Pulmonary artery endothelial cell (primary cell): ENCODE measurements around the gene FAM149A. TPM values are rescaled to one million over a fixed set of nuclear protein-coding genes. Genes with fewer than 3 reads are reported as not detected.

Source experiments
- DNase-seq: peaks from one replicate; pipeline ENCODE4 v3.0.0-alpha.2; 2011; ENCODE audit warnings: low read depth, low spot score
- total RNA-seq: library from RNA; depleted of rRNA; stranded (reverse); fragments of >200 nt; gene quantifications from 2 replicates; pipeline ENCODE4 v1.2.3, GENCODE V29; 2014

FAM149A gene
- 0.28 and 0.40 TPM in 2 replicates for total RNA-seq

DNA sequence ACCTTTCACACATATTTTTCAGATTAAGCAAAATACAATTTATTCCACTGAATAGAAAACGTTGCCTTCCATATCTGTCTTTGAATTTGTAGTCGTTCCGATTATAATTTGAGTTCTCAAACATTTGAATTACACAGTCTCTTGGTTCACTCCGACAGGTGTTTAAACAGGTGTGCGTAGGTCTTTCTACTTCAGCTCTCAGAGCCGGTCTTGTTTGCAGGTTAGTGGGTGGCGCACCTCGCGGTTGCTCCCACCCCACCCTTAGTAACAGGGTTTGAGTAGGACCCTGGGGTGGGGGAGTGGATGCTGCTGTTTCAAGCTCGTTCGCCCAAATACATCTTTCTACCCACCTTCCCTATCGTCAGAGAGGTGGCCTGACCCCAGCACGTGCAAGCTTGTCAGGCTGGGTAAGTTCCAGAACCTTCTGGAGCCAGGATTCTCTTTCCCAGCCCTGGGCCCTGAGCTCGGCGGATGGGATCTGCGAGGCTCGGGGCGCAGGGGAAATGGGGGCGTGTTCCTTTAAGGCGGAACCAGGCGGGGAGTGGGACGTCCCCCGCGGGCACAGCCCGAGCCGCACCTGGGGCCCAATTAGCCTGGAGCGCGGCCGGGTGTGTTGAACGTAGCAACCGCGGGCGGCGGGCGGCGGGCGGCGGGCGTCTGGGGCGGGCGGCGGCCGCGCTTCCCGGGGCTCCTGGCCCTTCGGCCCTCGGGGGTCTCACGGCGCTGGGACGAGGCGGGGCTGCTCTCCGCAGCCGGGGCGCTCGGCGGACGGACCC is at the start of gene FAM149A:
TSS of gene FAM149A (plus strand) at position 591 of the 776 bp plus-strand sequence.
- no peak for DNase-seq

DNA sequence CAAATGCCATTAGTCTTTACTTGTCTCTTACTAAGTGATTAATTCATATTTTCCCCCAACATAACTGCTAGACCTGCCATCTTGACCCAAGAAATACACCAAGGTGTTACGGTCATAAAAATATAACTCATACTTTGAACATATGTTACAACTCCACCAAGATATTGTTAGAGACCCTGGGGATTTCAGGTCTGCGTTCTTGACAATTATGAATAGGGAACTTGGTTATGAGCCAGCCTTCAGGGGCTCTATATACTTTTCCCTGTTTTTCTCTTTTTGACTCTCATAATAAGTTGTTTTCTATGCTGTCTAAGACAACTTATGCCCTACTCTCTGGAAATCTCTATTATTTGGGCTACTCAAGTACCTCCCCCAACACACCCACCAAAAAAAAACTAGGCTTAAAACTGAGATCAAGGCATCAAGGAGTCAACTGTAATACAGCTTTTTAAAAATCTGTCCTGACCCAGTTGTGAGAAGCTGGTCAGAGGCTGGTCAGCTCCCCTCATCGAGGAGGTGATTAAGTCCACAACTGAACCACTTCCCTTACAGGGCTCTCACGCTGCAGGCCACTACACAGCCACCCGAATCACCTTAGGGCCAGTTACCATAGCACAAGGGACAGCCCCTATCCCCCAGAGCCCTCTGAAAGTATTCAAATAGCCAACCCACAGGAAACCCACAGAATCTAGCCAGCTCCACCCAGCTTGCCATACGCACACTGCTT is 46.1 kb upstream of the FAM149A start:
- DNase-seq, result no peak

DNA sequence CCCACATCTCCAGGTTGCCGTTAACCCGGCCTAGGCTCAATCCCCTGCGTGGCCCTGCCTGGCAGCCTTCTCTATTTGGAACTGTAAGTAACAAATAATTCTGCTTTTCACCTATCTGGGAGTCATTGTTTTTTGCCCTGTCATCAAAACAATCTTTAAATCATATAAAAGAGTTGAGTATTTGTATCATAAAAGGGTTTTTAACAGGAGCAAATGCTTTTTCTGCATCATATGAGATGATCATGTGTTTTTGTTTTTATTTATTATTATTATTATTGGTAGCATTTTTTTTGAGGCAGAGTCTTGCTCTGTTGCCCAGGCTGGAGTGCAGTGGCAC is 45.6 kb upstream of the FAM149A start:
- DNase-seq, result no peak

DNA sequence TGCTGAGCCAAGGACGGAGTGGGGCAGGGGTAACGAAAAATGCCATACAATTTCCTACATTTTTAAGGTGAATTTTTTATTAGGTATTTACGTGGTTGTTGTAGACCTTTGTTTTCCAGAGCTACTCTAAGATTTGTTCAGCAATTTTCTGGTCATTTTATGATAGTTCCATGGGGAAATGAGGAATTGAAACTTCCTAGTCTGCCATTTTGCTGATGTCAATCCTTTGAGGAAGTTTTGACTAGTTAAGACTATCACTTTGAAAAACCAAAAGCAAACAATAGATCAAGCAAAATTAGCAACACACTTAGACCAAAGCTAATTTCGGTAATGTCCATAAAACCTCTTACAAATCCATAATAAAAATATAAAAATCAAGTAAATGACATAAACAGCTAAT is 42.6 kb upstream of the FAM149A start:
- DNase-seq, result no peak

DNA sequence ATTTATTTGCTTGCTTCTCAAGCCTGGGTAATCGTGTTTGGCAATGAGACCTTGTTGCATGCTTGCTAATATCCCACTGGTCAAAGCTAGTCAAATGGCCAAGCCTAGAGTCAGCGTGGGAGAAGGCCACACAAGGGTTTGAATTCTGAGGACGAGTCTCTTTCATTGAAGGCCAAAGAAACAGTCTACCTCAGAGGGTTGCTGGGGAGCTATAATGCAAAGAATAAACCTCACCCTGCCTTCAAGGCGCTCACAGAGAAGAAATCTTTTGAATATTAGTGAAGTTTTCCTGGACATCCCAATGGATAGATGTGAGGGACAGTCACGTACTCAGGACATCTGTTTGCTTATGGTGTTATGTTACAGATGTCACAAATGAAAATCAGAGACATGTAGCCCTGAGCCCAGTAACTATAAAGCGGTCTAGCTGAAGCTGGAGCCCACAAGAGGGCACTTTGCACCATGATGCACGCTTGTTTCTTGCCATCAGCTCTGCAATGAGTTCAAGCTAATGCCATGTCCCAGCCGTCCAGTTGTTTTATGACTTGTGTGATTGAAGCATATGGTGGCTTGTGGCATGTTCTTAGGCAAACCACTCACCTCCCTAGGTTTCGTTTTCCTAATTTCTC is 36.6 kb upstream of the FAM149A start:
- peak; percentile 44 for DNase-seq

DNA sequence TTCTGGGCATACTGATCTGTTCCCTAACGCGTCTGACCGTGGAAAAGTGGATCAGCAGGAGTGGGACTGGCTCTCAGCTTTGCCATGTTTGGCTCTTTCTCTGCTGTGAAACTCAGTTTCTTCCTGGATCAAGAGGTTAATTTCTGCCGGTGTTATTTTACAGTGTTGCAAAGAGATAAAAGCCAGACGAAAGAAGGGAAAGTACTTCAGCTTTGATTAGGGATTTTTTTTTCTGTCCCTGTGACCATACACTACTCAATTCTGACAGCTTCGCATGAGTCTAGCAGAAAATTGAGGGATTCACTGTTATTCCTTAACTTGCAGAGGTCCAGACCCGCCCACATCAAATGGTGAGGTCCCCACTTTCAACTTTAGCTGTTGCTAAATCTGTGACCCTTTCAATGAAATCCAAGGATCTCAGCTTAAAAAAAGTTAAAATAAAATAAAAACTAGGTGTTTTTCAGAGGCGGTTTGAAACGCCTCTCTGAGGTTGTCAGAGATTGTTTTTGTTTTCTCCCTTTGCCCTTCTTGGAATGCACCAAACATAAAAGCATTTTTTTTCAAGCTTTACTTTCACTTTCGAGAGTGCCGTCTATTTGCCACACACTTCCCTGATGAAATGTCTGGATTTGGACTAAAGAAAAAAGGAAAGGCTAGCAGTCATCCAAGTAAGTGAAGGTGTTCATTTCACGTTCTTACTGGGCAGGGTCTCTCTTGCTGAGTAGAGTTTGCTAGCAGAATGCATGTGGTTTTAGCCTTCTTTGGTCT is 35.7 kb upstream of the FAM149A start, which contains the start of gene TLR3:
TSS of gene TLR3 (plus strand) at position 576 of the 768 bp plus-strand sequence. CDS start 7,464 bp downstream, outside the sequence.
- DNase-seq, result no peak

DNA sequence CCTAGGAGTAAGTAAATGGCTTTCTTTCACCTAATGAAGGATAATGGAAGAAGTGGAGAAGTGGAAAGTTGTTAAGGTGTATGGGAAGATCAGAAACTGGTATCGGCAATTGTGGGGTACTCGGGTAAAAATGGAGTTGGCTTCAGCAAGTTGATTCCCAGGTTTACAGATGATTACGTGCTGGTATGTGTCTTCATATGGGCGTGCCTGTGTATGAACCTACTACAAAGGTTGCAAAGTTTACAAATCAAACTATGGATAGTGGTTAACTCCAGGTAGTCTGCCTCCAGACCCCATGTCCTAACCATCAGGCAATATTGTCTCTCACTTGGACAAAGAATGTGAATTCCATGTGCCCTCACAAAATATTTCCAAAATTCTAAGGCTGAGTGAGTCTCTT is 34.8 kb upstream of the FAM149A start:
- DNase-seq, result no peak

DNA sequence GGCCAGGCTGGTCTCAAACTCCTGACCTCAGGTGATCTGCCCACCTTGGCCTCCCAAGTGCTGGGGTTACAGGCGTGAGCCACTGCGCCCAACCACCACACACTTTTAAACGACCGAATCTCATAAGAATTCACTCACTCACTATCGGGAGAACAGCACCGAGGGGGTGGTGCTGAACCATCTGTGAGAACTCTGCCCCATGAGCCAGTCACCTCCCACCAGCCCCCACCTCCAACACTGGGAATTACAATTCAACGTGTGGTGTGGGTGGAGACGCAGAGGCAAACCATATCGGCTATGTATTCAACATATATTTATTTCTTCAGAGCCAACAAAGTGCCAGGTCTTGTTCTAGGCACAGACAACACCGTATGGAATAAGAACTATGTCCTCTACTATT is 32.0 kb upstream of the FAM149A start:
- DNase-seq, result no peak

DNA sequence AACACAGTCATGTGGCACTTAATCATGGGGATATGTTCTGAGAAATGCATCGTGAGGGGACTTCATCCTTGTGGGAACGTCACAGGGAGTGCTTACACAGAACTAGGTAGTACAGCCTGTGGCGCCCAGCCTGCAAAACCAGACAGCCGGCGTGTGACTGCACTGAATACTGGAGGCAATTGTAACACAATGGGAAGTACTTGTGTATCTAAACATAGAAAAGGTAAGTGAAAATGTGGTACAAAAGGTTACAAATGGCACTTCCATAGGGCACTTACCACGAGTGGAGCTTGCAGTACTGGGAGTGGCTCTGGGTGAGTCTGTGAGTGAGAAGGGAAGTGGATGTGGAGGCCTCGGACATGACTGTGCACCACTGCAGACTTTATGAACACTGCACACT is 30.3 kb upstream of the FAM149A start:
- DNase-seq, result no peak

DNA sequence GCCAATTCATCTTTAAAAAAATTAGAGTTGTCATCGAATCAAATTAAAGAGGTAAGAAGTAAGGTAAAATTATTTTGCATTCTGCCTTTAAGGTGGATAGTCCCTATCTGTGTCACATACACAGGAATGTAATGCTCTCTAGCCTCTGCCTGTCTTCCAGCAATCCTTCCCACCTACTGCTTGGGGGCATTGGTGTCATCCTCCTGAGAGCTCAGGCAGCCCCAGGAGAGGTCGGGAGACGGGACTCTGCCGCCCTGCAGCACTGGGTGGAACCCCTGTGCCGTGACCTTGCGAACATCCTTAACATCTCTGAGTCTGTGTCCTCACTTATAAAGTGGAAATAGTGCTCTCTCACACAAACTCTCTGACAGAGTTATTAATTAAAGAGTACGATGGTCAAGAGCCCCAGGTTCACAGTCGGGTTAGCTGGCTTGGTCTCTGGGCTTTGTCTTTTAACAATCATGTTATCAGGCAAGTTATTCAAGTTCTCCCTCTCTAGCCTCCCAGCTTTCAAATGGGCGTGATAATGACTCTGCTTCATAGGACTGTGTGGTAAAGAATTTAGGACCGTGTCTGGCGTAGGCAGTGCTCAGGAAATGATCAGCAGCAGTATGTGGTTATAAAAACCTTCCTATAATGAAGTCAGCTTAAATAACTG is 25.4 kb upstream of the FAM149A start:
- no peak for DNase-seq

DNA sequence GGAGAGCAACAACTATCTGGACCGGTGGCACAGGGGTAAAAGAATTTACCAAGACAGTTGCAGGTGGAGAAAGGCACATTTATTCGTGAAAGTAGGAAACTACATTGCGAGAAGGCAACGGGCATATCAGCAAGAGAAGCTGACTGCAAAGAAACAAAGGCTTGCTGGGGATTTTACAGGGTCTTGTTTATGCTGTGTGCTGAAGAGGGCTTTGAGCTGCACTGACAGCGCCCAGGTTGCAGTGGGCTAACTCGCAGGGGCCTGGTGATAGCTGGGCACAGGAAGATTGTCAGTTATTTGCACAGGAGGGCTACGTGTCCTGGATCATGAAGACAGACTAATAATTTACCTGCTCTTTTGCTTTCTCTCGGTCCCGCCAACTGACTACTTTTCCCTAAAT is 24.8 kb upstream of the FAM149A start:
- DNase-seq, result no peak

DNA sequence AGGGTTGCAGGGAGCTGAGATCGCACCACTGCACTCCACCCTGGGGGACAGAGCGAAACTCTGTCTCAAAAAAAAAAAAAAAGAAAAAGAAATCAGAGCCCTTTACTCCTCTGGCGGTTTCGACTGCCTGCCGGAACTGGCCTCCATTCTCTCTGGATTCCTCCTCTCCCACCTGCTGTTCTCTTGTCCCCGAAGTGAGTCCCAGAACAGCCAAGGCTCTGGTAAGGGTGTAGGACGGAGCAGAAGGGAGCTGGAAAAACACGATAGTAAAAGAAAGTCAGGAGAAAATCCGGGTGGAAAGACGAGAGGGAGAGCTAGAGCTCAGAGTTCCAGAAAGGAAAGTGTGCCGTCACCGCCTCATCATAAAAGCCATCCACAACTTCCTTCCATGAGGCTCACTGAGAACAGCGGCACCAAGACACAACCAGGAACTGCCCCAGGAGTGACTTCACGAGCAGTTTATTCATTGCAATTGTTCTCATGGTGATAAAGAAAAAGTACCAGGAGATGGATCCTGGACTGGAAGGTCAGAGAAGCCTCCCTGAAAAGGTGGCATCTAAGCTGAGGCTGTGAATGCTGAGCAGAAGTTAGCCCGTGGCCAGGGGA is 23.2 kb upstream of the FAM149A start:
- DNase-seq, result no peak

DNA sequence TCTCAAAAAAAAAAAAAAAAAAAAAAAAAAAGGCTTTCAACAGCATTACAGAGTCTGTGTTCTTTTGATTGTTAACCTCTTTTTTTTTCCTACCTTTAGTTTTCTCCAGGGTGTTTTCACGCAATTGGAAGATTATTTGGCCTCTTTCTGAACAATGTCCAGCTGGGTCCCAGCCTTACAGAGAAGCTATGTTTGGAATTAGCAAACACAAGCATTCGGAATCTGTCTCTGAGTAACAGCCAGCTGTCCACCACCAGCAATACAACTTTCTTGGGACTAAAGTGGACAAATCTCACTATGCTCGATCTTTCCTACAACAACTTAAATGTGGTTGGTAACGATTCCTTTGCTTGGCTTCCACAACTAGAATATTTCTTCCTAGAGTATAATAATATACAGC is 22.3 kb upstream of the FAM149A start:
- no peak for DNase-seq

DNA sequence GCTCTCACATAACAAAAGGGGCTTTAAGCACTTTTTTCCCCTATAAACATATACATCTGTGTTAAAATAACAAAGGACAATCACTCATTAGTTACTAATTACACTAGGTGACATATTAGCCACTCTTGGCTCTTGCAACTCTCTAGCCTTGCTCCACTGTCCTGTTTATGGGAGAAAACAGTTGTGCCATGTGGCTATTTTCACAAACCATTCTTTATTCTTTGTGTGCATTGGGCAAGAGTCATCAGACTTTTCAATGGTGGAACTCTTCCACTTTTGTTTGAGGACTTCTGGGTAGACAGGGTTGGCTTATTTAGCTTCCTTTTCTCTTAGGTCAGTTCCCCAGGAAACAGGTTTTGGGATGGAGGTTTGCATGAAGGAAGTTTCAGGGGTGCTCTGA is 16.0 kb upstream of the FAM149A start:
- DNase-seq, result no peak

DNA sequence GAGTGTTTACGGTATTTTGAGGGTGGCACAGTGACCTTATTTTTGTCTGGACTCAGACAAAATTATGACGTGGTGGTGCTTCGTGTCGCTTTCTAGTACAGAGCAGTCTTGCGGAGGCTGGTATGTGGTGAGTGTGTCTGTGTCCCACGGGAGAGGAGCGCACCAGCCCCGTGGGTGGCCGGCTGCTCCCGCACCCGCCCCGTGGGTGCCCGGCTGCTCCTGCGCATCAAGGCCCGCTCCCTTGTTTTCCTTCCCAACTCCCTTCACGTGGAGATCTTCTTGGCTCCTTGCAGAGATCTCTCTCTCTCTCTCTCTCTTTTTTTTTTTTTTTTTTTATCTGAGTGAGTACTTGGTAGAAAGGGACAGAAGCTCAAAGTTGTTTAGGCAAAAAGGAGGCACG is 12.2 kb upstream of the FAM149A start:
- DNase-seq, result no peak

DNA sequence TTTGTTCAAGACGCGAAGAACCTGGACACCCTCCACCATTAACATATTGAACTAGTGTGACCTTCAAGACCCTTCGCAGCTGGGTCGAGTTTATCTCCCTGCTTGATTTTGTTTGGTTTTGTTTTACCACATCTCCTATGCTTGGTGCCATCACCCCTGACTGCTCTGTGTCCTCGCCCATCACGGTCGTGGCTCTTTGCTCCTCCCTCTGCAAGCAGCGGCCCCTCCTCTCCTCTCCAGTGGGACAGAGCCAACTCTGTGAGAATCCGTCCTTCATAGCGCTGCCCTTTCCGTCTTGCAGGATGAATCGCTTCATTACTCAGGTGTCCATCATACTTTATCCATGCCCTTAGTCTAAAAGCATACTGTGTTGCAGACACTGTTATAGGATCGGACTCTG is 9.1 kb upstream of the FAM149A start:
- DNase-seq, result no peak

DNA sequence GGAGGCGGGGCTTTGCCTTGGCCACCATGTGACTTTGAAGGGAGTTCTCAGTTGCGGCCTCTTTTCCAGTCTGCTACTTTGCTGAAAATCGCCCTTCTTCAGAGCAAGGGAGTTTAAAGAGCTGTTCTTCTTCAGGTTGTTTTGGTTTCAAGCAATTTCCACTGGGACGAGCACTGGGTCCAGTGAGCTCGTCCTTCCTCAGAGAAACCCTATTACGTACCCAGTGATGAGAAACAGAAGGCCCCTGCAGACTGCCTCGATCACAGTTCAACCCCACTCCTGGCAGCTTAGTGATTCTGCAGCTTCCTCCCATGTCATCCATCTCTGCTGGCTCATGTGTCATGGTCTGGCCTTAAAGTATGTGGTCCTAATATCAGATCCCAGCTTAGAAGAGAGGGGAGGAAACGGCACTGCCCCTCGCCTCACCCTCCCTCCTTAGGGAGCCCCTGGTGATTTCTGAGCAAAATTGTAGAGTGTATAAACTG is 7.8 kb upstream of the FAM149A start:
- DNase-seq, result no peak

DNA sequence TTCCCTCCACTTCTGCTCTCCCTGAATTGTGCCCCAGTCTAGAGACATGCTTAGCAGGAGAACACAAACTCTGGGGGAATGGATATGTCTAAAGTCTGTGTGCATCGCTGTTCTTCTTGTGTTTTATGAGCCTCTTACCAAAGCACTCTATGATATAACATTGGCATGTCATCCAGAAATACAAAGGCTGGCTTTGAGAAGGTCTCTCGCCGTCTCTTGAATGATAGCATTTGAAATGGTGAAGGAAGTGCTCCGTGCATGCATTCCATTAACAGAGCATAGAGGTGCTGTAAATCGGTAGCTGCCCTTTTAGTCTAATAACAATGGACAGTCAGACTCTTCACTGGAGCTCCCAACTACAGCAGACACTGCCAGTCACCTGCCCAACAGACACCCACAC is 7.1 kb upstream of the FAM149A start:
- DNase-seq, result no peak

DNA sequence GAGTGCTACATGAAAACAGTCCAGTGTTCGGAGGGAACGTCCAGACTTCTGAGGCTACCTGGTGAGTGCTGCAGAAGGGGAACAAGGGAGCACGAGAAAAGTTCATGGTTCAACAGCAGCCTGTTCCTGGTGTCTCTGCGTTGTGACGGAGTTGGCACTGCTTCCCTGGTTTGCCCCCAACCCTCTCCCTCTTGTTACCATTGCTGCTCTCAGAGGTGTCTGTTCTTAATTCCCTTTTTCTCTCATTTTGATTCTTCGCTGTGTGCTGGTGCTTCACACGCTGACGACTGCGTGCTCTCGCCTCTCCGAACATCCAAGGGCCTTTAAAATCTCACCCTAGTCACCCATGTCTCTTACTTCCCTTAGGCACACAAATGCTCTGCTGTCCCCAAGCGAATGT is 1.6 kb upstream of the FAM149A start:
- no peak for DNase-seq

DNA sequence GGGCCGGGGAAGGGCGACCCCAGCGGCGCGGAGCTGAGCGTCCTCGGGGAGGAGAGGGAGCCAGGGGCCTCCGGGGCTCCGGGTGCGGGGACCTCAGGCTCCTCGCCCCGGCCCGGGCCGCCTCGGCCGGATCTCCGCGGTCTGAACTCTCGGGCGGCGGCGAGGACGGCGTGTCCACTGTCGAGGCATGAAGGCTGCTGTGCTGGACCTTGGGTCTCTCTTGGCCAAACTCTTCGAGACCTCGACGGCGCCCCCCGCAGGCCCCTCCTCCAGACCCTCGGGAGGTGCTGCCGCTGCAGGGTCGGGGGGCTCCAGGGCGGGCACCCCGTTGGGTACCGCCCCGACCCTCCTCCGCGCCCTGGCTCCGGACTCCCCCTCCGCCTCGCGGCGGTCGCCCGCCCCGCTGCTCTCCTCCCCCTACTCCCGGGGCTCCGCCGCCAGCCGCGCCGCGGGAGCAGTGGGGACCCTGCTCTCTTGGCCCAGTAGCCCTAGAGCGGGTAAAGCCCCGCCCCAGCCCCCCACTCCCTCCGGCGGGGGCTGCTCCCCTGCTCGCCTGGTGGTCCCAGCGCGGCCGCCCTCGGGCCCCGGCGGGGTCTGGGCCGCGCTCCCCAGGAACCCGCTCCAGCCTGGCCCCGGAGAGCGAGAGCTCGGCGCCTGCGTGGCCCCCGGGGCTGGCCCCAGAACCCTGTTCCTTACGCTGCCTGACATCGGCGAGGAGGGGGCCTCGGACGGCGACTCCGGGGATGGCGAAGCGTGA is 564 bp downstream of the FAM149A start:
- no peak for DNase-seq
